Loucy (cell line): ENCODE data around the gene PAPOLB.

Experiments used
- H2AFZ ChIP-seq: fragments of 200-600 bp; sonication (generic); 2 replicates; pipeline ENCODE4 v1.6.0; 2016; ENCODE audit warnings: antibody characterized with exemption, mild to moderate bottlenecking, low read length, moderate library complexity
- H3F3A ChIP-seq: fragments of 200-600 bp; 2 replicates; pipeline ENCODE4 v1.6.0; 2016; ENCODE audit warnings: antibody characterized with exemption, low read depth, mild to moderate bottlenecking
- H3K27me3 ChIP-seq: fragments of 200-600 bp; sonication (generic); 2 replicates; pipeline ENCODE4 v1.6.1; 2014; ENCODE audit warnings: low read length, mild to moderate bottlenecking; ENCODE audit not compliant: insufficient read depth, poor library complexity, severe bottlenecking
- H3K36me3 ChIP-seq: fragments of 200-600 bp; sonication (generic); 2 replicates; pipeline ENCODE4 v1.6.1; 2016; ENCODE audit warnings: low read length; ENCODE audit not compliant: insufficient read depth
- H3K4me1 ChIP-seq: fragments of 200-600 bp; sonication (generic); 2 replicates; pipeline ENCODE4 v1.5.1; 2014; ENCODE audit warnings: low read length, mild to moderate bottlenecking; ENCODE audit not compliant: insufficient read depth, poor library complexity, severe bottlenecking
- H3K4me2 ChIP-seq: fragments of 200-600 bp; sonication (generic); 2 replicates; pipeline ENCODE4 v1.6.0; 2014; ENCODE audit warnings: antibody characterized with exemption, low read length, low read depth, mild to moderate bottlenecking; ENCODE audit not compliant: poor library complexity, severe bottlenecking
- H3K4me3 ChIP-seq: fragments of 200-600 bp; sonication (generic); 2 replicates; pipeline ENCODE4 v1.5.1; 2014; ENCODE audit warnings: low read length, mild to moderate bottlenecking, mixed read lengths; ENCODE audit not compliant: poor library complexity, severe bottlenecking
- H3K79me2 ChIP-seq: fragments of 200-600 bp; sonication (generic); 2 replicates; pipeline ENCODE4 v1.6.1; 2014; ENCODE audit warnings: low read length; ENCODE audit not compliant: insufficient read depth
- H3K9ac ChIP-seq: fragments of 200-600 bp; sonication (generic); 2 replicates; pipeline ENCODE4 v1.6.0; 2014; ENCODE audit warnings: mild to moderate bottlenecking, low read depth, low read length, moderate library complexity; ENCODE audit not compliant: poor library complexity, severe bottlenecking
- H3K9me2 ChIP-seq: fragments of 200-600 bp; sonication (generic); replicated peaks from 2 replicates; pipeline ENCODE4 v1.6.1; 2016; ENCODE audit warnings: low read depth, low read length, mixed read lengths
- H3K9me3 ChIP-seq: fragments of 200-600 bp; sonication (generic); 2 replicates; pipeline ENCODE4 v1.6.1; 2014; ENCODE audit warnings: mild to moderate bottlenecking, antibody characterized with exemption, low read length, low read depth; ENCODE audit not compliant: insufficient read depth
- H4K20me1 ChIP-seq: fragments of 200-600 bp; sonication (generic); 2 replicates; pipeline ENCODE4 v1.6.0; 2014; ENCODE audit warnings: antibody characterized with exemption, low read length, mild to moderate bottlenecking; ENCODE audit not compliant: insufficient read depth, poor library complexity, severe bottlenecking
- EZH2phosphoT487 ChIP-seq: fragments of 200-600 bp; IDR thresholded peaks from 2 replicates; pipeline ENCODE4 v1.6.1; 2018; ENCODE audit warnings: antibody characterized with exemption, mild to moderate bottlenecking, moderate library complexity, borderline replicate concordance
- TF ChIP-seq, protein P1 (sequence below): fragments of 200-600 bp; sonication (generic); conservative IDR thresholded peaks from 2 replicates; pipeline ENCODE4 v1.5.1; 2014; ENCODE audit warnings: mild to moderate bottlenecking, antibody characterized with exemption, low read length

PAPOLB gene

DNA sequence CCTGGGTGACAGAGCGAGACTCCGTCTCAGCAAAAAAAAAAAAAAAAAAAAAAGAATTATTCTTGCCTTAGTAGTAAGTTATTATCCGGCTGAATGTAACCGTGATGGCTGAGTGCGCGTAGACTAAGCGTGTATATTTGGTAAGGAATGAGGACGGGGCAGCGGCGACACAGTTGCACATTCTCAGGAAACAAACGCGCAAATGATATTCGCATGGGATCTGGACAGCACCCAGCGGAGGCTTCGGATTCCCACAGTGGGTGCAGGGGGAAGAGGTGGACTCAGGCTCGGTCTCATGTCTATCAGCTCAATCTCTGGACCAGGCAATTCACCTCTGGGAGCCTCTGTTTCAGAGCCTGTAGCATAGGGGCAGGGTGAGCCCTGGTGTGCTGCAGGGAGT lies 29.1 kb downstream of the PAPOLB start:
- Histone ChIP-seq H3K9me3 (no peaks in the 10 kb centered on the region), H3K27me3 (no peaks in the 10 kb centered on the region)

DNA sequence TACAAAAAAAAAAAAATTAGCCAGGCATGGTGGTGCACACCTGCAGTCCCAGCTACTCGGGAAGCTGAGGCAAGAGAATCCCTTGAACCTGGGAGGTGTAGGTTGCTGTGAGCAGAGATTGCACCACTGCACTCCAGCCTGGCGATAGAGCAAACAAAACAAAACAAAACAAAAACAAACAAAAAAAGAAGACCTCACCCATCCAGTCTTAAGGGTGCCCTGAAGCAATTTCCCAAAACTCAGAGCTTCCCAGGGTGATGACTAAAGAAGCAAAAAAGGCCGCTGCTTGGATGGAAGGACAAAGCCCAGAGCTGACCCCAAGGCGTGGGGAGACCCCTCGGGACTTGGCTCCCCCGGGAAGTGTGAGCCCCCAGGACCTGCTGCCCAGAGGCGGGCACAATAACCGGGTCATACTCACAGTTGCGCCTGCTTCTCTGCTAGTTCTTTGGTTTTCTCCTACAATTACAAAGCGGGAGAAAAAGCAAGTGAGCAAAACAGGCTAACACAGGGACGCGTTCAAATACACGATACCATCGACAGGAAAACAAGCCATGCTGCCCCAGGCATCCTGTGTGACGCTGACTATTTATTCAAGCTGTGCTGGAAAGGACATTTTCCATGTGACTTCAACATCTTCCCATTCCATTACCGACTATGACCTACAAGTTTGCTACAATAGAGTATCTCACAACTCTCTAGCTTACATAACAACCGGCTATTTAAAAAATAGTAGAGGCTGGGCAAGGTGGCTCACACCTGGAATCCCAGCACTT lies 29.9 kb downstream of the PAPOLB start:
- Histone ChIP-seq H3K4me3 (no peak overlapping the region), H3K4me2 (no peak overlapping the region), H4K20me1 (no peaks in the 10 kb centered on the region), H3K9ac (no peak overlapping the region), H3K9me2 (no peaks in the 10 kb centered on the region), H3F3A (no peaks in the 10 kb centered on the region), H3K79me2 (no peaks in the 10 kb centered on the region), H3K4me1 (no peaks in the 10 kb centered on the region), H3K9me3 (no peaks in the 10 kb centered on the region), H3K36me3 (no peaks in the 10 kb centered on the region), H3K27me3 (no peaks in the 10 kb centered on the region), H2AFZ (no peak overlapping the region)
- TF ChIP-seq, protein P1, sequence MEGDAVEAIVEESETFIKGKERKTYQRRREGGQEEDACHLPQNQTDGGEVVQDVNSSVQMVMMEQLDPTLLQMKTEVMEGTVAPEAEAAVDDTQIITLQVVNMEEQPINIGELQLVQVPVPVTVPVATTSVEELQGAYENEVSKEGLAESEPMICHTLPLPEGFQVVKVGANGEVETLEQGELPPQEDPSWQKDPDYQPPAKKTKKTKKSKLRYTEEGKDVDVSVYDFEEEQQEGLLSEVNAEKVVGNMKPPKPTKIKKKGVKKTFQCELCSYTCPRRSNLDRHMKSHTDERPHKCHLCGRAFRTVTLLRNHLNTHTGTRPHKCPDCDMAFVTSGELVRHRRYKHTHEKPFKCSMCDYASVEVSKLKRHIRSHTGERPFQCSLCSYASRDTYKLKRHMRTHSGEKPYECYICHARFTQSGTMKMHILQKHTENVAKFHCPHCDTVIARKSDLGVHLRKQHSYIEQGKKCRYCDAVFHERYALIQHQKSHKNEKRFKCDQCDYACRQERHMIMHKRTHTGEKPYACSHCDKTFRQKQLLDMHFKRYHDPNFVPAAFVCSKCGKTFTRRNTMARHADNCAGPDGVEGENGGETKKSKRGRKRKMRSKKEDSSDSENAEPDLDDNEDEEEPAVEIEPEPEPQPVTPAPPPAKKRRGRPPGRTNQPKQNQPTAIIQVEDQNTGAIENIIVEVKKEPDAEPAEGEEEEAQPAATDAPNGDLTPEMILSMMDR: no peak
- TF ChIP-seq EZH2phosphoT487: no peak

More for the DNA sequence above, 29.1 kb downstream of the PAPOLB start:
- Histone ChIP-seq H3K36me3 (no peaks in the 10 kb centered on the region), H3K4me1 (no peaks in the 10 kb centered on the region), H3K79me2 (no peaks in the 10 kb centered on the region), H3K4me2 (no peak overlapping the region), H3K9ac (no peak overlapping the region), H3K9me2 (no peaks in the 10 kb centered on the region), H2AFZ (no peak overlapping the region), H3K4me3 (no peak overlapping the region), H3F3A (no peaks in the 10 kb centered on the region), H4K20me1 (no peaks in the 10 kb centered on the region)
- TF ChIP-seq, protein P1: no peak
- no peak for TF ChIP-seq EZH2phosphoT487

DNA sequence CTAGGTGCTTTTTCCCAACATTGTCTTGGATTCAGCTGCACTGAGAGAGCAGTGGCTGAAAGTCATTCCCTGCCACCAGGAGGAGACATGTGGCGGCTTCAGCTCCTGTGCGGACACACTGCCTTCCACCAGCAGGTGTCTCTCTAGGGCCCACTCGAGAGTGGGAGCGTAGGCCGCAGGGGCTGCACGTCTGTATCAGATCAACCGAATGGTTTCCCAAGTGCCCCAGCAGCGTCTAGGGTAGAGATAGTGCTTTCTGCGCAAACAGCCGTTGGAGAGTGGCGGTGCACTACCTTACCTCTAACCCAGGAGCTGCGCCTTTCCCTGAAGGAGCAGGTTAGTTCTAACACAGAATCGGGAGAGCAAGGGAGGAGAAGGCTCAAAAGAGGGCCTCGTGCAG lies 31.7 kb downstream of the PAPOLB start:
- Histone ChIP-seq H3K9me2 (no peaks in the 10 kb centered on the region), H3K79me2 (no peaks in the 10 kb centered on the region), H3K27me3 (no peaks in the 10 kb centered on the region), H3K9ac (no peak overlapping the region), H4K20me1 (no peaks in the 10 kb centered on the region), H3K4me3 (no peak overlapping the region), H3K9me3 (no peaks in the 10 kb centered on the region), H3K36me3 (no peaks in the 10 kb centered on the region), H2AFZ (no peak overlapping the region), H3K4me2 (no peak overlapping the region), H3F3A (no peaks in the 10 kb centered on the region), H3K4me1 (no peaks in the 10 kb centered on the region)
- TF ChIP-seq, protein P1: peak; percentile 94
- TF ChIP-seq EZH2phosphoT487: no peak
